A673 (cell line): ENCODE data around the gene CARS1.

ENCODE experiments used
- CTCF ChIP-seq: fragments of 300-800, 200-600 bp; sonication (generic); conservative IDR thresholded peaks from 2 replicates; pipeline ENCODE4 v1.5.1; 2017; ENCODE audit warnings: low read depth, mild to moderate bottlenecking, antibody characterized with exemption, low read length, moderate library complexity, mixed read lengths
- EZH2 ChIP-seq: fragments of 200-600 bp; sonication (generic); IDR thresholded peaks from 2 replicates; pipeline ENCODE4 v1.6.1; 2017; ENCODE audit warnings: borderline replicate concordance, low read depth, mild to moderate bottlenecking, mixed read lengths, antibody characterized with exemption, low read length; ENCODE audit not compliant: poor library complexity, severe bottlenecking

- TF ChIP-seq CTCF (no peak), EZH2 (no peak)
Observed at GRCh38 chr11:3052567-3052966, 4.7 kb downstream of the CARS1 start.
